ENCODE measurements around the gene MYO9A. TPM values are rescaled to one million over a fixed set of nuclear protein-coding genes. Genes with fewer than 3 reads are reported as not detected.
"Not testable (repeated sequence)": the region's sequence is repeated elsewhere in the genome, so short reads cannot be mapped to it uniquely, and the experiment has no call there.

Gene MYO9A
- total RNA-seq, 2 experiments from 2014 or later = 18.0 to 18.8 TPM

GRCh38 chr15:72105111-72105510 lies 12.8 kb downstream of the MYO9A start:
- ChIA-PET POLR2A (no interaction called here), CTCF (no interaction called here)

DNA sequence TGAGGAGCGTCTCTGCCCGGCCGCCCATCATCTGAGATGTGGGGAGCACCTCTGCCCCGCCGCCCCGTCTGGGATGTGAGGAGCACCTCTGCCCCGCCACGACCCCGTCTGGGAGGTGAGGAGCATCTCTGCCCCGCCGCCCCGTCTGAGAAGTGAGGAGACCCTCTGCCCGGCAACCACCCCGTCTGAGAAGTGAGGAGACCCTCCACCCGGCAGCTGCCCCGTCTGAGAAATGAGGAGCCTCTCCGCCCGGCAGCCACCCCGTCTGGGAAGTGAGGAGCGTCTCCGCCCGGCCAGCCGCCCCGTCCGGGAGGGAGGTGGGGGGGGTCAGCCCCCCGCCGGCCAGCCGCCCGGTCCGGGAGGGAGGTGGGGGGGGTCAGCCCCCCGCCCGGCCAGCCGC lies 17.4 kb downstream of the MYO9A start:
- POLR2A ChIA-PET = not testable (repeated sequence)

DNA sequence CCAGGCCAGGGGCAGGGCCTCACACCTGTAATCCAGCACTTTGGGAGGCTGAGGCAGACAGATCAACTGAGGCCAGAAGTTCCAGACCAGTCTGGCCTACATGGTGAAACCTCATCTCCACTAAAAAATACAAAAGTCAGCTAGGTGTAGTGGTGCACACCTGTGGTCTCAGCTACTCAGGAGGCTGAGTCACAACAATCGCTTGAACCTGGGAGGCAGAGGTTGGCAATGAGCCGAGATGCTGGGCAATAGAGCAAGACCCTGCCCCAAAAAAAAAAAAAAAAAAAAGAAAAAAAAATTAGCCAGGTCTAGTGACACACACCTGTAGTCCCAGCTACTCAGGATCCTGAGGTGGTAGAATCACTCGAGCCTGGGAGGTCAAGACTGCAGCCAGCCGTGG lies 18.8 kb downstream of the MYO9A start:
- ChIA-PET CTCF (no interaction called here), POLR2A (no interaction called here)

More for the DNA sequence above, 17.4 kb downstream of the MYO9A start:
- CTCF ChIA-PET = interaction anchor here (0.6 kb wide), 1 partner anchor 410 kb away, joined by 3 read pairs; no protein-coding TSS in a partner anchor

DNA sequence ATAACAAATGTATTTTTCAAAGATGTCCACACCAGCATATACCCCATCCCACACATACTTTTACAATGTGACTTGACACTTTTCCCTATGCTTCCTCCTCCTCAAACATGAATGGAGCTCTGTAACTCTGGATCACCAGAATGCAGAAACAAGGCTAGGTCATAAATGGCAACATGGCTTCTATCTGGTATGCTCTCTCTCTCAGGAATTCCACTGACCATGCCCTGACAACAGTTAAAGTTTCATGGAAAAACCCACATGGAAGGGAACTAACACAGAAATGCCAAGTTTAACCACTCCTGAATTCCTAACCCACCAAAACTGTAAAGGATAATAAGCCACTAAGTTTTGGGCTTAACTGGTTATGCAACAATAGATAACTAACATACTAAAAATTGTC lies 19.9 kb downstream of the MYO9A start:
- POLR2A ChIA-PET = no interaction called here
- CTCF ChIA-PET = no interaction called here

DNA sequence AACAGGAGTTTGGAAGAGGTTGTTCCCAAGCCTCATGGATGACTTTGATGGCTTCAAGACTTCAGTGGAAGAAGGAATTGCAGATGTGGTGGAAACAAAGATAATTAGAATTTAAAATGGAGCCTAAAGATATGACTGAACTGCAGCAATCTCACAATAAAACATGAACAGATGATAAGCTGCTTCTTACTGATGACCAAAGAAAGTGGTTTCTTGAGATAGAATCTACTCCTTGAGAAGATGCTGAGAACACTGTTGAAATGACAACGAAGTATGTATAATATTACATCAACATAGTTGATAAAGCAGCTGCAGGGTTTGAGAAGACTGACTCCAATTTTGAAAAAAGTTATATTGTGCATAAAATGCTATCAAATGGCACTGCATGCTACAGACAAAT lies 21.2 kb downstream of the MYO9A start:
- POLR2A ChIA-PET = no interaction called here

DNA sequence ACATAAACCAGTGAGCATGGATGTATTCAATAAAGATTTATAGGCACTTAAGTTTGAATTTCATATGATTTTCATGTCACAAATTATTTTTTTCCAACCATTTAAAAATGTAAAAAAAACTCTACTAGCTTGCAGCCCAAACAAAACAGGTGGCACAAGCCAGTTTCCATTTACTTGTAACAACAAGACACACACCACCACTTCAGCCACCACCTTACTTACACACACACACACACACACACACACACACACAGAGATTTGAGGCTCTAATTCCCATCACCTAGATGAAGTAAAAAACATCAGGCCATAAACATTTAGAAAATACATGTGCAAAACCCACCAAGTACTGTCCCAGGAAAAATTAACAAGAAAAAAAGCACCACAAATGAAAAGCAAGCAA lies 25.3 kb downstream of the MYO9A start:
- POLR2A ChIA-PET = no interaction called here
- CTCF ChIA-PET = no interaction called here

More for the DNA sequence above, 21.2 kb downstream of the MYO9A start:
- CTCF ChIA-PET = no interaction called here

- POLR2A ChIA-PET = no interaction called here
- CTCF ChIA-PET = no interaction called here
Observed at GRCh38 chr15:72092006-72092405, 25.9 kb downstream of the MYO9A start.

GRCh38 chr15:72086920-72087648 lies 30.9 kb downstream of the MYO9A start:
- CTCF ChIA-PET = no interaction called here
- POLR2A ChIA-PET = no interaction called here

DNA sequence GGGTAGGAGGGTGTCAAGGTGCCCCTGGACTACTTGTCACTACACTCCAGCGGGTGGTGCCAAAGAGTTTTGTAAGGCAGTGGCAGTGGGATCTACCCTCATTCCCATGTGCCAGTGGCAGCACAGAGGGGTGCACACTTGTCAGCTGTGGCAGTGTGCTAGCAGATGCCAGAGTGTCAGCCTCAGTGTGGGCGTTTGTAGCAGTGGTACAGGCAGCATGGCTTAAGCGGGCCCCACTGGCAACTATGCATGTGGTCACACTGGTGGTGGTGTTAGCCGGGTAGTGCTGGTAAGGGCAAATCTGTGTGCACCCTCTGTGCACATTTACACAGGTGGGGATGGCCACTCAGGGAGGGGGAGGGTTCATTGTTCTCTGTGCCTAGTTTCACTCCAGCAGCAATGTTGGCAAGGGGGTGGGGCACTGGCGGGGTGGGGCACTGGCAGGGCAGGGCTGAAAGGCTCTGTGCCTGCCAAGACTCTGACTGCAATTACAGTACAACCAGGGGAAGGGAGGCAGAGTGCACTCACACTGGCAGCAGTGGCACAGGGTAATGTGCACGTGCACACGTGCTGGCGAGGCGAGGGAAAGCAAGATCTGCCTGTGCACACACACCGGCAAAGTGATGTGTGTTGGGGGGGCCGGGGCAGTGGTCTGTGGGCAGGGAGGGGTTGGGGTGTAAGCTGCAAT lies 31.8 kb downstream of the MYO9A start:
- CTCF ChIA-PET = no interaction called here
- POLR2A ChIA-PET = no interaction called here

- POLR2A ChIA-PET = no interaction called here
- CTCF ChIA-PET = no interaction called here
Observed at GRCh38 chr15:72082176-72082575, 35.8 kb downstream of the MYO9A start.

DNA sequence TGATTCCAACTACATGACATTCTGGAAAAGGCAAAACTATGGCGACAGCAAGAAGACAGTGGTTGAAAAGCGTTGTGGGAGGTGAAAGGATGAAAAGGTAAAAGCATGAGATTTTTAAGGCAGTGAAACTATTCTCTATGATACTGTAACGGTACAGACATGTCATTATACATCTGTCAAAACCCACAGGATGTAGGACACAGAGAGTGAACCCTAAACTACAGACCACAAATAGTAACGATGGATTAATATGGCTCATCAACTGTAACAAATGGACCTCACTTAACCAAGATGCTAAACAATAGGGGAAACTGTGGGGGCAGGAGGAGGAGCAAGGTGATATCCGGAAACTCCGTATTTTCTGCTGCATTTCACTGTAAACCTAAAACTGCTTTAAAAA lies 39.1 kb downstream of the MYO9A start:
- POLR2A ChIA-PET = no interaction called here
- CTCF ChIA-PET = no interaction called here

GRCh38 chr15:72077950-72078349 lies 40.0 kb downstream of the MYO9A start:
- ChIA-PET POLR2A (no interaction called here), CTCF (no interaction called here)

DNA sequence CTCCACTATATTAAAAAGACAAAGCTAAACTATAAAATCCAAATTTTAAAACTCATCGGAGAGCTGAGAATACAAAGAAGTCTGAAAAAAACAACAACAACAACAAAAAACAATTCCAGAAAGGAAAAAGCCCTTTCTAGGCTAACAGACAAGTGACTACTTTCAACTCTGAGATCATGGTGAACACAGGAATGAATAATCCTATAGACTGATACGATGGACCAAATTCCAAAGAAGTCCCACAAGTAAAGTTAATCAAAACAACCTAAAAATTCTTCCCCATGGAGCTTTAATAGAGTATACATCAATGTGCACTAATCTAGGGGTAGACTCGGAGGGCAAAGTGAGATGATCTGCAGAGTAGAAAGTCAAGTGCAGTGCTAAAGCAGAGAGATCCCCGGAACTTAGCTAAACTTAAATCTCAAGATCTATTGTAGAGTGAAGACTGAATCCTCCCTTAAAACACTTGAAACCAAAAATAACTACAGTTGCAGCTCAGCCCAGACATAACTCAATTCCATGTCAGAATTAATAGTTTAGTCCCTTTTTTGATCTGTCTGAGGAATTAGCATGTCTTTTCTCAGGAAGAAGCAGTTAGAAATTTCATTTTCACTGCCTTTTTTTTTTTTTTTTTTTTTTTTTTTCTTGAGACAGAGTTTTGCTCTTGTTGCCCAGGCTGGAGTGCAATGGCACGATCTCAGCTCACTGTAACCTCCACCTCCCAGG lies 43.5 kb downstream of the MYO9A start:
- CTCF ChIA-PET = no interaction called here

GRCh38 chr15:72071448-72071825 lies 46.5 kb downstream of the MYO9A start:
- CTCF ChIA-PET, POLR2A ChIA-PET: not testable (repeated sequence)

More for the DNA sequence above, 43.5 kb downstream of the MYO9A start:
- POLR2A ChIA-PET = no interaction called here

DNA sequence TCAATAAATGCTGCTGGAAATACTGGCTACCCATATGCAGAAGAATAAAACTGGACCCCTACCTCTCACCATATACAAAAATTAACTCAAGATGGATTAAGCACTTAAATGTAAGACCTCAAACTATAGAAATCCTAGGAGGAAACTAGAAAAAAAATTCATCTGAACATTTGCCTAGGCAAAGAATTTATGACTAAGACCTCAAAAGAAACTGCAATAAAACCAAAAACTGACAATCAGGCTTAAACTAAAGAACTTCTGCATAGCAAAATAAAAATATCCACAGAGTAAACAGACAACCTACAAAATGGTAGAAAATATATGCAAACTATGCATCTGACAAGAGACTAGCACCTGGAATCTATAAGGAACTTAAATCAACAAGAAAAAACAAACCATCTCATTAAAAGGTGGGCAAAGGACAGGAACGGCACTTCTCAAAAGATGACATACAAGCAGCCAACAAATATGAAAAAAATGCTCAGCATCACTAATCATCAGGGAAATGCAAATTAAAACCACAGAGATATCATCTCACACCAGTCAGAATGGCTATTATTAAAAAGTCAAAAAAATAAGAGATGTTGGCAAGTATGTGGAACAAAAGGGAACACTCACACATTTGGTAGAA lies 47.0 kb downstream of the MYO9A start:
- ChIA-PET CTCF (no interaction called here), POLR2A (no interaction called here)

GRCh38 chr15:72068856-72069255 lies 49.1 kb downstream of the MYO9A start:
- CTCF ChIA-PET = no interaction called here
- POLR2A ChIA-PET = no interaction called here

- ChIA-PET CTCF (no interaction called here), POLR2A (no interaction called here)
Observed at GRCh38 chr15:72065801-72066200, 52.1 kb downstream of the MYO9A start.

DNA sequence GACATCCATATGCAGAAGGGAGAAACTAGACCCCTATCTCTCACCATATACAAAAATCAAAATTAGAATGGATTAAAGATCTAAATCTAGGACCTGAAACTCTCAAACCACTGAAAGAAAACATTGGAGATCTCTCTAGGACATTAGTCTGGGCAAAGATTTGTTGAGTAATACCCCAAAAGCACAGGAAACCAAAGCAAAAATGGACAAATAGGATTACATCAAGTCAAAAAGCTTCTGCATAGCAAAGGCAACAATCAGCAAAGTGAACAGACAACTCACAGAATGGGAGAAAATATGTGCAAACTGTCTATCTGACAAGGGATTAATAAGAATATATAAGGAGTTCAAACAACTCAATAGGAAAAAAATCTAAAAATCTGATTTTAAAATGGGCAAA lies 54.8 kb downstream of the MYO9A start:
- CTCF ChIA-PET = no interaction called here
- POLR2A ChIA-PET = no interaction called here

- ChIA-PET POLR2A (no interaction called here), CTCF (no interaction called here)
Observed at GRCh38 chr15:72062319-72062718, 55.6 kb downstream of the MYO9A start.

- POLR2A ChIA-PET = no interaction called here
- CTCF ChIA-PET = no interaction called here
Observed at GRCh38 chr15:72060687-72061250, 57.2 kb downstream of the MYO9A start.

DNA sequence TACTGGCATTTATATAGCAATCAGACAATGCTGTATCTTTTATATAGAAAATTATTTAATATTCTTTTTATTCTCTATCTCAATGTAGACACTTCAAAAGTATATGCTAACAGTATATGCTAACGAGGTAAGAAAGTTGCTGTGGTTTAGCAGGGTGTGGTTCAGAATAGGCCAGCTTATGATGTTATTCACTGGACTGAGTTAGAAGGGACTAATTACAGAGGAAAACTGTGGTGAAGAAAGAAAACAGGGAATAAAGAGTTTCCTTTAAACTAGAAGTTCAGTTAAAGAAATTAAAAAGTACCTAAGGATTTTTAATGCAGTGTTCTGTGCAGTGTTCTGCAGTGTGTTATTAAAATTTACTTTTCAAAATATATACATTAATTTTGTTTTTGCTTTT lies 59.4 kb downstream of the MYO9A start:
- ChIA-PET CTCF (no interaction called here), POLR2A (no interaction called here)

Measured in activated CD8-positive, alpha-beta memory T cell treated with anti-CD3 and anti-CD28 coated beads for 36 hours (primary cell).